H9 (cell line): ENCODE results near the gene CRACDL. TPM values are rescaled to one million over a fixed set of nuclear protein-coding genes. Genes with fewer than 3 reads are reported as not detected.

ENCODE experiments used
- DNase-seq: peaks from one replicate; pipeline ENCODE4 v3.0.0-alpha.2; 2017
- H2AFZ ChIP-seq: one replicate; pipeline ENCODE4 v1.6.1; 2013; ENCODE audit warnings: mild to moderate bottlenecking, low read length, control low read depth, moderate library complexity
- H2AK5ac ChIP-seq: 2 replicates; pipeline ENCODE4 v1.6.1; 2013; ENCODE audit warnings: low read length, control low read depth, mixed read lengths; ENCODE audit not compliant: insufficient read length
- H2BK120ac ChIP-seq: one replicate; pipeline ENCODE4 v1.6.1; 2013; ENCODE audit warnings: low read depth, mild to moderate bottlenecking, low read length, control low read depth, inconsistent platforms; ENCODE audit not compliant: poor library complexity, severe bottlenecking
- H2BK12ac ChIP-seq: 2 replicates; pipeline ENCODE4 v1.6.1; 2013; ENCODE audit warnings: low read length, control low read depth, mixed read lengths, low read depth; ENCODE audit not compliant: insufficient read length
- H2BK15ac ChIP-seq: 2 replicates; pipeline ENCODE4 v1.6.1; 2013; ENCODE audit warnings: low read depth, low read length, control low read depth
- H2BK20ac ChIP-seq: one replicate; pipeline ENCODE4 v1.6.1; 2013; ENCODE audit warnings: low read depth, mild to moderate bottlenecking, low read length, control low read depth, inconsistent platforms; ENCODE audit not compliant: poor library complexity, severe bottlenecking
- H2BK5ac ChIP-seq: 2 replicates; pipeline ENCODE4 v1.6.1; 2013; ENCODE audit warnings: low read length, control low read depth, mixed read lengths; ENCODE audit not compliant: insufficient read length
- H3K14ac ChIP-seq: 2 replicates; pipeline ENCODE4 v1.6.1; 2013; ENCODE audit warnings: low read length, control low read depth; ENCODE audit not compliant: insufficient read depth
- H3K18ac ChIP-seq: 2 replicates; pipeline ENCODE4 v1.6.1; 2013; ENCODE audit warnings: low read depth, mild to moderate bottlenecking, mixed read lengths, low read length, control low read depth; ENCODE audit not compliant: insufficient read length
- H3K23ac ChIP-seq: 2 replicates; pipeline ENCODE4 v1.6.1; 2013; ENCODE audit warnings: low read length, control low read depth, mixed read lengths, low read depth; ENCODE audit not compliant: insufficient read length
- H3K23me2 ChIP-seq: 2 replicates; pipeline ENCODE4 v1.6.1; 2013; ENCODE audit warnings: low read depth, mild to moderate bottlenecking, mixed read lengths, low read length, control low read depth; ENCODE audit not compliant: insufficient read length, poor library complexity, severe bottlenecking
- H3K27ac ChIP-seq: 2 replicates; pipeline ENCODE4 v1.5.1; 2013; ENCODE audit warnings: low read length, control low read depth, mixed read lengths, low read depth; ENCODE audit not compliant: insufficient read length
- H3K27me3 ChIP-seq: 2 replicates; pipeline ENCODE4 v1.6.1; 2013; ENCODE audit warnings: low read length, control low read depth, inconsistent platforms; ENCODE audit not compliant: insufficient read depth
- H3K4ac ChIP-seq: 2 replicates; pipeline ENCODE4 v1.6.1; 2013; ENCODE audit warnings: low read depth, mild to moderate bottlenecking, control low read depth, inconsistent platforms, low read length, moderate library complexity
- H3K4me1 ChIP-seq: 2 replicates; pipeline ENCODE4 v1.6.1; 2013; ENCODE audit warnings: low read length, control low read depth, inconsistent platforms; ENCODE audit not compliant: insufficient read depth
- H3K4me2 ChIP-seq: 2 replicates; pipeline ENCODE4 v1.6.1; 2013; ENCODE audit warnings: low read length, control low read depth, mixed read lengths; ENCODE audit not compliant: insufficient read length, insufficient read depth
- H3K56ac ChIP-seq: 2 replicates; pipeline ENCODE4 v1.6.1; 2013; ENCODE audit warnings: low read depth, mild to moderate bottlenecking, mixed read lengths, low read length, control low read depth; ENCODE audit not compliant: insufficient read length
- H3K79me1 ChIP-seq: 2 replicates; pipeline ENCODE4 v1.6.1; 2013; ENCODE audit warnings: low read depth, mild to moderate bottlenecking, moderate library complexity, low read length, control low read depth, inconsistent platforms; ENCODE audit not compliant: insufficient read depth, poor library complexity, severe bottlenecking
- H3K79me2 ChIP-seq: 2 replicates; pipeline ENCODE4 v1.6.1; 2013; ENCODE audit warnings: low read length, control low read depth, inconsistent platforms; ENCODE audit not compliant: insufficient read depth
- H3K9ac ChIP-seq: 2 replicates; pipeline ENCODE4 v1.6.1; 2013; ENCODE audit warnings: low read length, control low read depth, mixed read lengths; ENCODE audit not compliant: insufficient read length; ENCODE audit errors: extremely low read depth
- H3K9me3 ChIP-seq: one replicate; pipeline ENCODE4 v1.6.1; 2013; ENCODE audit warnings: low read depth, low read length, inconsistent platforms; ENCODE audit not compliant: control insufficient read depth
- H3T11ph ChIP-seq: one replicate; pipeline ENCODE4 v1.6.1; 2013; ENCODE audit warnings: mild to moderate bottlenecking, low read length, control low read depth, inconsistent platforms
- H4K20me1 ChIP-seq: one replicate; pipeline ENCODE4 v1.6.1; 2013; ENCODE audit not compliant: control insufficient read depth, insufficient read length, insufficient read depth
- H4K5ac ChIP-seq: 2 replicates; pipeline ENCODE4 v1.6.1; 2013; ENCODE audit warnings: low read depth, mild to moderate bottlenecking, mixed read lengths, low read length, control low read depth; ENCODE audit not compliant: insufficient read length
- H4K8ac ChIP-seq: replicated peaks from 2 replicates; pipeline ENCODE4 v1.6.1; 2013; ENCODE audit warnings: low read length, control low read depth, mixed read lengths, low read depth; ENCODE audit not compliant: insufficient read length
- H4K91ac ChIP-seq: 2 replicates; pipeline ENCODE4 v1.6.1; 2013; ENCODE audit warnings: low read depth, mild to moderate bottlenecking, moderate library complexity, mixed read lengths, low read length, control low read depth; ENCODE audit not compliant: insufficient read length
- H3K27ac Mint-ChIP-seq, 3 experiments: 2 replicates in 2 of 3; 3 replicates in 1 of 3; pipeline ENCODE4 v1.8.0; 2020 to 2021; ENCODE audit warnings: mixed read lengths in 3 of 3, mild to moderate bottlenecking in 1 of 3, moderate library complexity in 1 of 3
- H3K27me3 Mint-ChIP-seq: 2 replicates; pipeline ENCODE4 v1.8.0; 2021; ENCODE audit warnings: low read depth, mild to moderate bottlenecking, moderate library complexity, mixed read lengths
- H3K36me3 Mint-ChIP-seq, 3 experiments: 2 replicates in 2 of 3; 3 replicates in 1 of 3; pipeline ENCODE4 v1.8.0; 2020 to 2021; ENCODE audit warnings: low read depth in 3 of 3, mixed read lengths in 3 of 3; ENCODE audit not compliant: insufficient read depth in 1 of 3
- H3K4me1 Mint-ChIP-seq, 2 experiments: 2 replicates each; pipeline ENCODE4 v1.8.0; 2020; ENCODE audit warnings: mixed read lengths in 2 of 2
- H3K4me3 Mint-ChIP-seq, 2 experiments: 2 replicates in 1 of 2; 3 replicates in 1 of 2; pipeline ENCODE4 v1.8.0; 2020 to 2021; ENCODE audit warnings: mild to moderate bottlenecking in 2 of 2, mixed read lengths in 2 of 2, moderate library complexity in 1 of 2
- H3K9me3 Mint-ChIP-seq, 2 experiments: 2 replicates in 1 of 2; 3 replicates in 1 of 2; pipeline ENCODE4 v1.8.0; 2020; ENCODE audit warnings: mild to moderate bottlenecking in 2 of 2, mixed read lengths in 2 of 2, moderate library complexity in 1 of 2
- WGBS: extraction: QIAGEN DNeasy Blood & Tissue Kit; methylation state at CpG from one replicate; pipeline ENCODE4 v1.1.7; 2013; ENCODE audit warnings: missing lambda C conversion rate, low lambda C conversion rate, mixed read lengths; ENCODE audit not compliant: insufficient read length; ENCODE audit errors: extremely low coverage; 5-methylcytosine and 5-hydroxymethylcytosine counted together
- total RNA-seq: library from RNA; stranded (reverse); gene quantifications from 2 replicates; pipeline ENCODE4 v1.2.1, GENCODE V29; 2021
- TF ChIP-seq, protein P1 (sequence below): fragments of 200-600 bp; sonication (generic); conservative IDR thresholded peaks from 3 replicates; pipeline ENCODE4 v1.8.0; 2021; ENCODE audit warnings: antibody characterized with exemption, mild to moderate bottlenecking

The CRACDL gene
- total RNA-seq, 1 experiment from 2014 or later = 0.48 TPM

GRCh38 chr2:98804736-98805135 is 131.3 kb downstream of the CRACDL start:
- Histone ChIP-seq H3K27ac (no peak overlapping the region), H3K23me2 (no peaks in the 10 kb centered on the region), H3K56ac (no peak overlapping the region), H2AFZ (no peak overlapping the region), H2BK120ac (no peak overlapping the region), H3K79me1 (no peaks in the 10 kb centered on the region), H2BK12ac (no peak overlapping the region), H3K14ac (no peak overlapping the region), H2BK15ac (no peak overlapping the region), H3K9me3 (no peaks in the 10 kb centered on the region), H3K9ac (no peak overlapping the region), H3K79me2 (no peaks in the 10 kb centered on the region), H3K4ac (no peak overlapping the region), H4K91ac (no peak overlapping the region), H3K27me3 (no peaks in the 10 kb centered on the region), H3K4me1 (no peaks in the 10 kb centered on the region), H2AK5ac (no peak overlapping the region), H4K8ac (no peak overlapping the region), H4K5ac (no peak overlapping the region), H4K20me1 (no peaks in the 10 kb centered on the region), H3K18ac (no peak overlapping the region), H3K4me2 (no peak overlapping the region), H3T11ph (no peak overlapping the region), H2BK5ac (no peak overlapping the region), H2BK20ac (no peak overlapping the region), H3K23ac (no peak overlapping the region)
- no peak for DNase-seq
- Mint-ChIP-seq H3K9me3 (no peaks in the 10 kb centered on the region), H3K4me3 (no peak overlapping the region), H3K4me1 (peaks cover 10% of the 10 kb centered on the region in 2 experiments; a peak in 3 of 4 replicates), H3K36me3 (no peaks in the 10 kb centered on the region), H3K27me3 (peaks cover 8% of the 10 kb centered on the region), H3K27ac (no peak overlapping the region)
- TF ChIP-seq, protein P1, sequence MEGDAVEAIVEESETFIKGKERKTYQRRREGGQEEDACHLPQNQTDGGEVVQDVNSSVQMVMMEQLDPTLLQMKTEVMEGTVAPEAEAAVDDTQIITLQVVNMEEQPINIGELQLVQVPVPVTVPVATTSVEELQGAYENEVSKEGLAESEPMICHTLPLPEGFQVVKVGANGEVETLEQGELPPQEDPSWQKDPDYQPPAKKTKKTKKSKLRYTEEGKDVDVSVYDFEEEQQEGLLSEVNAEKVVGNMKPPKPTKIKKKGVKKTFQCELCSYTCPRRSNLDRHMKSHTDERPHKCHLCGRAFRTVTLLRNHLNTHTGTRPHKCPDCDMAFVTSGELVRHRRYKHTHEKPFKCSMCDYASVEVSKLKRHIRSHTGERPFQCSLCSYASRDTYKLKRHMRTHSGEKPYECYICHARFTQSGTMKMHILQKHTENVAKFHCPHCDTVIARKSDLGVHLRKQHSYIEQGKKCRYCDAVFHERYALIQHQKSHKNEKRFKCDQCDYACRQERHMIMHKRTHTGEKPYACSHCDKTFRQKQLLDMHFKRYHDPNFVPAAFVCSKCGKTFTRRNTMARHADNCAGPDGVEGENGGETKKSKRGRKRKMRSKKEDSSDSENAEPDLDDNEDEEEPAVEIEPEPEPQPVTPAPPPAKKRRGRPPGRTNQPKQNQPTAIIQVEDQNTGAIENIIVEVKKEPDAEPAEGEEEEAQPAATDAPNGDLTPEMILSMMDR = no peak
- WGBS = no CpG with 5 or more reads among the region's 3 CpGs
